GM19463 (cell line): ENCODE measurements around the gene TEN1.
"Not testable (repeated sequence)": the region's sequence is repeated elsewhere in the genome, so short reads cannot be mapped to it uniquely, and the experiment has no call there.

Experiments used
- ATAC-seq: cut with Tn5 transposase; IDR thresholded peaks from one replicate; pipeline ENCODE4 v1.9.1; 2021; ENCODE audit warnings: mild to moderate bottlenecking, moderate library complexity; ENCODE audit not compliant: unreplicated experiment

TEN1 gene

GRCh38 chr17:76024353-76024752, 45.3 kb downstream of the TEN1 start:
- no peak for ATAC-seq

- no peak for ATAC-seq
These were observed 46.3 kb downstream of the TEN1 start for GRCh38 chr17:76025294-76025693.

GRCh38 chr17:76026714-76027158, 47.7 kb downstream of the TEN1 start:
- no peak for ATAC-seq

- no peak for ATAC-seq
These were observed 48.3 kb downstream of the TEN1 start, which contains the start of gene EVPL for GRCh38 chr17:76027159-76027839. TSS of gene EVPL (minus strand) at chr17:76027306. CDS start at chr17:76027198, 108 bp downstream.

- ATAC-seq: no peak
These were observed 53.2 kb downstream of the TEN1 start for GRCh38 chr17:76032073-76032779.

- ATAC-seq: no peak
These were observed 53.7 kb downstream of the TEN1 start for GRCh38 chr17:76032780-76033108.

GRCh38 chr17:76033139-76033538, 54.1 kb downstream of the TEN1 start:
- ATAC-seq: no peak

- no peak for ATAC-seq
These were observed 55.6 kb downstream of the TEN1 start for GRCh38 chr17:76034428-76035350.

- ATAC-seq: no peak
These were observed 57.6 kb downstream of the TEN1 start for GRCh38 chr17:76036497-76037261.

GRCh38 chr17:76038050-76038449, 59.0 kb downstream of the TEN1 start:
- ATAC-seq: no peak

- ATAC-seq: no peak
These were observed 60.1 kb downstream of the TEN1 start for GRCh38 chr17:76039121-76039520.

- no peak for ATAC-seq
These were observed 61.3 kb downstream of the TEN1 start for GRCh38 chr17:76040376-76040775.

- not testable (repeated sequence) for ATAC-seq
These were observed 63.8 kb downstream of the TEN1 start for GRCh38 chr17:76042868-76043267.

GRCh38 chr17:76044475-76045007, 65.5 kb downstream of the TEN1 start:
- not testable (repeated sequence) for ATAC-seq

- ATAC-seq: no peak
These were observed 67.0 kb downstream of the TEN1 start for GRCh38 chr17:76046064-76046463.

GRCh38 chr17:76048025-76048605, 69.1 kb downstream of the TEN1 start:
- no peak for ATAC-seq

- no peak for ATAC-seq
These were observed 69.7 kb downstream of the TEN1 start for GRCh38 chr17:76048711-76049110.

GRCh38 chr17:76049239-76049638, 70.2 kb downstream of the TEN1 start:
- no peak for ATAC-seq

- ATAC-seq: no peak
These were observed 70.9 kb downstream of the TEN1 start for GRCh38 chr17:76049836-76050537.
